ENCODE measurements around the gene CYP2W1. TPM values are rescaled to one million over a fixed set of nuclear protein-coding genes. Genes with fewer than 3 reads are reported as not detected.

Gene CYP2W1
- total RNA-seq, 2 donors from 2014 or later, result not detected

DNA sequence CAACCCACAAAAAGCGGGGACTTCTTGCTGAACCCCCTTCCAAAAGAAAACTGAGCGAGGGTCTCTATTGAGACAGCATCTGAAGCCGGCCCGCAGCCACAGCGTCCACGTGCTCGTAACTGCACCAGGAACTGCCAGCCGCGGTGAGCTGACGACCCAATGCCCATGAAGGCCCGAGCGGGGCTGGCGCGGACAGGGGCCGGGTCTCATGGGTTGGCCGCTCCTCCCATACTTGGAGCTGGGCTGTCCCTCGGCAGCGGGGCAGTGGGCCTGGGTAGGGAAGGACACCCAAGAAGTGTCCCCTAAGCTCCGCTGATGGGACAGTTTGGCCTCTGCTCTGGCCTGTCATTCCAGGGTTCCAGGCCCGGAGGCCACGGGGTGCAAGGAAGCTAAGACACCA is 22.3 kb downstream of the CYP2W1 start:
- no peak for DNase-seq (ENCODE audit: low spot score)
- intact Hi-C loops (cut with DNase I), result no loop called here

DNA sequence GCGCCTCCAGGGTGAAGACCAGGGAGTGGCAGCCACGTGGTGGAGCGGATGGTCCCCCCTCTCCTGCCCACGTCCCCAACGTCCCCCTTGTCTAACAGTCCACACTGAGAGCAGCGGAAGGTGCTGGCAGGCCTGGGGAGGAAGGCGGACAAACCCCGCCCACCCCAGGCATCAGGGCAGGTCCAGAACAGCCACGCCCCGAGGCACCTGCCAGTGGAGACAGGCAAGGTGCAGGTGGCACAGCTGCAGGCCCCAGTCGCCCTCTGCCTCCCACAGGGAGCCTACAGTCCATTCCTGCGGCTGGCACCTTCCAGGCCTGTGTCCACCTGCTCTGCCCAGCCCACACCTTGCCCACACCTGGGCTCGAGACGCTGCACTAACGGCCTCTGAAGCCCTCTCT is 24.9 kb downstream of the CYP2W1 start:
- intact Hi-C loops (cut with DNase I), result no loop called here
- DNase-seq (ENCODE audit: low spot score), result no peak

DNA sequence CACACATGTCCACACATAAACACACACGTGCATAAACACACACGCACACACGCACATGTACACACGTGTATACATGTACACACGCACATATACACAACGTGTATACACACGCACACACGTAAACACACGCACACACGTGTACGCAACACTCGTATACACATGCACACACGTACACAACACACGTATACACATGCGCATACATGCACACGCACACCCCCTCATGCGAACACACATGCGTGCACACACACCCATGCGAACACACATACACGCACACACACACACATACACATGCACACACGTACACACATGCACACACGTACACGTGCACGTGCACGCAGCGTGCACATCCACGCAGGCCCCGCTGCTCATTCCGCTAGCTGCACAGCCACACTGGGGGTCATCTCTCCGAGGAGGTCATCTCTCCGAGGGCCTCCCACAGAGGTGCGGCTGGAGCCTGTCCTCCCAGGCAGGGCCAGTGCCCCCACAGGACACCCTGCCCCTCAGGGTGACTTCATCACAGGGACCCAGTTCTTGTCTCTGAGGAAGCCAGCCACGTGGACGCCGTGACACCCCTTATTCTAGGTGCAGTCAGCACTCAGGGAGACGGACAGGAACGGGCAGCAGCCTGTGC is 25.9 kb downstream of the CYP2W1 start:
- no peak for DNase-seq (ENCODE audit: low spot score)
- intact Hi-C loops (cut with DNase I), result no loop called here

DNA sequence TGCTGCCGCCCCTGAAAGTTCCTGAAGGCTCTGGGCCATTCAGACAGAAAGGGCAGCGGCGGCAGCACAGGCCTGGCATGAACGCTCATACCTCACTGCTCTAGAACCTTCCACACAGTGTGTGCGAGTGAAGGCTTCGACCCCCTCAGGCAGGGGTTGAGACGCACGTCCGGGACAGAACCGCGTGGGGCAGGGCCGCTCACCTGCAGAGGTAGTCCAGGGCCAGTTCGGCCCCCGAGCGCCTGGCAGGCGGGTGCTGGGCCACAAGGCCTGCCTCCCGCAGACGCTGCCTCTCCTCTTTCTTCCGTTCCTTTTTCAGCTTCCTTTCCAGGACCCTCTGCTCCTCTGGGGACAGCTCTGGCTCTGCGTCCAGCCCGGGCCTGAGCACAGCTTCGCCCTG is 26.8 kb downstream of the CYP2W1 start:
- no peak for DNase-seq (ENCODE audit: low spot score)
- intact Hi-C loops (cut with DNase I), result no loop called here

DNA sequence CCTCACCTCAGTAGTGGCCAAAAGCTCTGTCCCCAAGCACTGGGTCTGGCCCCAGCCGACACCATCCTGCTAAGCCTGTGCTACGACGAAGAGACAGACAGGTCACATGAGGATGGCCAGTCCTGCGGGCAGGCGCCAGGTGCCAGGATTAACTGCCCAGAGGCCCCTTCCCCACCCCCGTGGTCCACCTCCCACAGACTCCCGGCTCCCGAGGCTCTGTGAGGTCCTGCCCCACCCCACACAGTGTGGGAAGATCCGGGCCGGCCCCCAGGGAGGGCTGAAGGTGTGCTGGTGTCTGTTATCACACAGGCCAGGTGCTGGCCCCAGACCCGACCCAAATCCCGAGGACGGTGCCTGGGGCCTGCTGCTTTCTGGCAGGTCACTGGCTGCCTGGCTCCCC is 27.2 kb downstream of the CYP2W1 start:
- no peak for DNase-seq (ENCODE audit: low spot score)
- intact Hi-C loops (cut with DNase I), result no loop called here

DNA sequence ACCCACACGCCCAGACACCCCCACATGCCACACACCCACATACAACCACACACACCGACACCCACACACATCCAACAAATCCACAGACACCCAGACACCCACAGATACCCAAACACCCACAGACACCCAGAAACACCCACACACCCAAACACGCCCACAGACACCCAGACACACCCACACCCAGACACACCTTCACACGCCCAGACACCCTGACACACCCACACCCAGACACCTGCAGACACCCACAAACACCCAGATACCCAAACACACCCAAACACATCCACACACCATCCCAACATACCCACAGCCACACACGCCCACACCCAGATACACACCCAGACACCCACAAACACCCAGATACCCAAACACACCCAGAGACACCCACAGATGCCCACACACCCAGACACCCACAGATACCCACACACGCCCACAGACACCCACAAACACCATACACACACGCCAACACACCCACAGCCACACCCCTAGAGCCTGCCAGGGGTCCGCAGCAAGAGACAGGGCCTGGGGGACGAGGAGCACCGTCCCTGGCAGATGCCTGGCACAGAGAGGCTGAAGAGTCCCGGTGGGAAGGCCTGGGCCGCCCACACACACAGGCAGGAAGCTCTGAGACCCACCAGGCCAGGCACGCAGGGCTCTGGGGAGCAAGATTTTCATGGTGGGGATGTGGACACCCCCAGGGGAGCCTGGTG is 28.5 kb downstream of the CYP2W1 start:
- DNase-seq (ENCODE audit: low spot score), result no peak
- intact Hi-C loops (cut with DNase I), result no loop called here

DNA sequence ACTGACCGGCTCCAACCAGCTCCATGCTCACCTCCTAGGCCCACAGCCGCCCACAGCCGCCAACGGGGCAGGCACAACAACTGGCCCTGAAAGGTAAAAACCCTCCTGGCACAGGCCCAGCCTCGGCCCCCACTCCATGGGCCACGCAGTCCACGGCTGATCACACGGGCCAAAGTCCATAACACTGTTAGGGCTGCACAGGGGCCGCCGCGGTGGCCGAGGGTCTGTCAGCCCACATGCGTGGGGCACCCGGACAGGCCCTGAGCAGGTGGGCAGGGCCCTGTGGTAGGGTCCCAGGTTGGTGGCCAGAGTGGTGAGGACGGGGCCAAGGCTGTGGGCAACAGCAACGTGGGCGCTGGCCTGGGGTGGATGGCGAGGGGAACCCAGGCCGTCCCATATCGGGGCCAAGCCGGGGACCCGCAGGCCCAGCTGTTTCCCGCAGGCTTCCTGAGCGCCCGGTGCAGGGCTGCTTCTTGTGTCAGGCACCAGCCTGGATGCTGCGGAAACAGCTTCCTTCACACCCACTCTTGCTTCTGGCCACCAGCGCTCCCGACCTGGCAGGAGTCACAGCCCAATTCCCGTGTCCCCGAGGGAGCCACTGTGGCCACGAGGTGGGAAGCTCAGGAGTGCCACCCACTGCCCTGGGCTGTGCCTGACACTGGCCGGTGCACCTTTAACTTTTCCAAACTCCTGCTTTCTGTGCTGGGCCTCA is 29.2 kb downstream of the CYP2W1 start:
- intact Hi-C loops (cut with DNase I), result no loop called here

DNA sequence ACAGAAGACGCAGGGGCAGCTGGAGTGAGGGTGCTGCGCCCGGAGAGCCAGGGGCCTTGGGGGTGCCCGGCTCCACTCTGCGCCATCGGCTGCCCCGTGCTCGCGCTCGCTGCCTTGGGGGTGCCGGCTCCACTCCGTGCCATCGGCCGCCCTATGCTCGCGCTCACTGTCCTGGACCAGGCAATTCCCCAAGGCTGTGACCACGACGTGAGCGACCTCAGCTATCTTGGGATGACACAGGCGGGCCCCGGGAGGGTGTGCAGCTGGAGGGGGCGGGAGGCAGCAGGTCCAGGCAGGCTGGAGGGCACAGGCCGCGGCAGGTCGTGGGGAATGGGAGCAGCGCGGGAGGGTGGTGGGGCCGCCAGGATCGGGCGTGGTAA is 29.7 kb downstream of the CYP2W1 start:
- intact Hi-C loops (cut with DNase I), result no loop called here

More for the DNA sequence above, 29.2 kb downstream of the CYP2W1 start:
- no peak for DNase-seq (ENCODE audit: low spot score)

DNA sequence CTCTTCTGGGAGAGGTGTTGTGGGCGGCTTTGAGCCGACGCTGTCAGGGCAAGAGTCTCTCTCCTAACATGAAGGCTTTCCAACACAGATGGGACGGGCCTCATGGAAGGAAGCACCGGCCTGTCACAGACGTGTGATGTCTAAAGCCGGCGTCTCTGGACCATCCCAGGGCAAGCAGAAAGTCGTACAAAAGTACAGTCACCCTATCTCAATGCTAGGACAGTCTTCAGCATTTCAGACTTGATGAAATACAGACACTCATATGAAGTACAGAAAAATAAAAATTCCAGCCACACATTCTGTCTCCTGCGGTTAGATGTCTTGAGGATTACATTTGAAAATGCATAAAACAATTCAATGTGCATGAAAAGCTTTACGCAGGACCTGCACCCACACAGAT is 30.6 kb downstream of the CYP2W1 start:
- intact Hi-C loops (cut with DNase I), result no loop called here

More for the DNA sequence above, 29.7 kb downstream of the CYP2W1 start:
- no peak for DNase-seq (ENCODE audit: low spot score)

DNA sequence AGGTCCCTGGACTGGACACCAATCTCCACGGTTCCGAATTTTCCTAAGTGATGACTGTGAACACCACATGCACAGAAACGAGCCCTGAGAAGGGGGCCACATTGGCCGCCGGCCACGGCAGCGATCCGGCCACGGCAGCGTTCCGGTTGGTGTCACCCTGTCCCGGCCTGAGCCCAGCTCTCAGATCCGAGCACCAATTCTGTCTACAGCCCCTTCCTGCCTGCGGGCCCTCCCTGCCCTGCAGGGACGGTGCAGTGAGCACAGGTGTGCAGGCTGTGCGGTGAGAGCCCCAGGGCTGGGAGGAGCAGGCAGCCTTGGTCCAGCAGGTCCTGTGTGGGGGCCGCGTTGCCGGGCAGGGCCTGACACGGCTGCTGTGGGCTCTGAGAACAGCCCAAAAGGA is 31.7 kb downstream of the CYP2W1 start:
- intact Hi-C loops (cut with DNase I), result no loop called here
- no peak for DNase-seq (ENCODE audit: low spot score)

More for the DNA sequence above, 30.6 kb downstream of the CYP2W1 start:
- DNase-seq (ENCODE audit: low spot score), result no peak

DNA sequence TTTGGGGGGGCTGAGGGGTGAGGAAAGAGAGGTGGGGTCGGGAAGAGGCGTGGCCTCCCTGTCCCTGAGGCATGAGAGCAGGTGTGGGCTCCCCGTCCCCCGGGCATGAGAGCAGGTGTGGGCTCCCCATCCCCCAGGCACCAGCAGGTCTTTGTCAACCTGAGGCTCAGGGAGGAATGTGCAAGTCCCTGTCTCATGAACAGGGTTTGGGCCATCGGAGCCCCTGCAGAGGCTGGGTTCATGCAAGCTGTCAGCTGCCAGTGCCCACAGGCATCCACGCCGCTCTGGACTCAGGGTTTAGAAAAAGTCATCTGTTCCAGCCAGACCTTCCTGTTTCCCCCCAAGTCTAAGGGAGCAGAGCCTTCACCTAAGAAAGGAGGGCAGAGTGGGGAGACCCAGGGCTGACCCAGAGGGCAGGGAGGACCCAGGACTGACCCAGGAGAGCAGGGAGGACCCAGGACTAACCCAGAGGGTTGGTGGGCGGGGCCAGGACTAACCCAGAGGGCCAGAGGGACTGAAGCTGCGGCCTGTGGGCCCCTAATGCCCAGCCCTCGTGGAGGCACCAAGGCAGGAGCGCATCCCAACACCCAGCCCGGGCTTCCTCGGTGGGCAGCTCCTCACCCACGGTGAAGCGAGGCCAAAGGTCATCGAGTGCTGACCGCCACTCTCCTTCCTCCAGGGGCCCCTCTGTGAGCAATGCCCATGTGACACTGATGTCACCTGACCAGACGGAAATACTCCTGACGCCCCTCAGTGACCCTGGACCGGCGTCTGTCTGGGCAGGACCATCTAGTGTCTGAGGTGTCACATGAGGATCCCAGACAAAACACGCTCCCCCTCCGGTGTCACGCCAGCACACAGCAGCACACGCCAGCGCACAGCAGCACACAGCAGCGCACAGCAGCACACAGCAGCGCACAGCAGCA is 32.5 kb downstream of the CYP2W1 start:
- no peak for DNase-seq (ENCODE audit: low spot score)
- intact Hi-C loops (cut with DNase I), result no loop called here

DNA sequence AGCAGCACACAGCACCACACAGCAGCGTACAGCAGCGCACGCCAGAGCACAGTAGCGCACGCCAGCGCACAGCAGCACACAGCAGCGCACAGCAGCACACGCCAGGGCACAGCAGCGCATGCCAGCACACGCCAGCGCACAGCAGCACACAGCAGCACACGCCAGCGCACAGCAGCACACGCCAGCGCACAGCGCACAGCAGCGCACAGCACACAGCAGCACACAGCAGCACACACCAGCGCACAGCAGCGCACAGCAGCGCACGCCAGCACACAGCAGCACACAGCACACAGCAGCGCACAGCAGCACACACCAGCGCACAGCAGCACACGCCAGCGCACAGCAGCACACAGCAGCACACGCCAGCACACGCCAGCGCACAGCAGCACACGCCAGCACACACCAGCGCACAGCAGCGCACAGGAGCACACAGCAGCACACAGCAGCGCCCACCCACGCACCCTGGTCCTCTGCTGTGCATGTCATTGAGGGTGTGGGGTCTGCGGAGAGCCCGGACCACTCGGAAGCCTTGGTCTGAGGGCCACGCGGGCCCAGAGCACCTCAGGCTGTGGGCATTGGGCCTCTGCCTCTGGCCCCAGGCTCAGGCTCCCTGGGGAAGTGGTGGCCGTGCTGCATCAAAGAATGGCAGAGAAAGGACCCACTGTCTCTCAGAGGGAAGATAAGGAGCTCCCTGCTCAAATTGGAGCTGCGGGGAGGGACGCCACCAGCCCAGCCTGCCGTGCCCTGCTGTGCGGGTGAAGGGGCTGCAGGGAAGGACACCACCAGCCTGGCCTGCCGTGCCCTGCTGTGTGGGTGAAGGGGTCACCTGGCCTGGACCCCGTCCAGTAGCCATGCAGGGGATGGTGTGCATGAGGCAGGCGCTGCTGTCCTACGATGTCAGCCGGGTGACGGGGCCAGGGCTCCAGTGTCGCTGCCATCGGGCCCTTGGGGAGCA is 33.9 kb downstream of the CYP2W1 start:
- no peak for DNase-seq (ENCODE audit: low spot score)
- intact Hi-C loops (cut with DNase I), result no loop called here

DNA sequence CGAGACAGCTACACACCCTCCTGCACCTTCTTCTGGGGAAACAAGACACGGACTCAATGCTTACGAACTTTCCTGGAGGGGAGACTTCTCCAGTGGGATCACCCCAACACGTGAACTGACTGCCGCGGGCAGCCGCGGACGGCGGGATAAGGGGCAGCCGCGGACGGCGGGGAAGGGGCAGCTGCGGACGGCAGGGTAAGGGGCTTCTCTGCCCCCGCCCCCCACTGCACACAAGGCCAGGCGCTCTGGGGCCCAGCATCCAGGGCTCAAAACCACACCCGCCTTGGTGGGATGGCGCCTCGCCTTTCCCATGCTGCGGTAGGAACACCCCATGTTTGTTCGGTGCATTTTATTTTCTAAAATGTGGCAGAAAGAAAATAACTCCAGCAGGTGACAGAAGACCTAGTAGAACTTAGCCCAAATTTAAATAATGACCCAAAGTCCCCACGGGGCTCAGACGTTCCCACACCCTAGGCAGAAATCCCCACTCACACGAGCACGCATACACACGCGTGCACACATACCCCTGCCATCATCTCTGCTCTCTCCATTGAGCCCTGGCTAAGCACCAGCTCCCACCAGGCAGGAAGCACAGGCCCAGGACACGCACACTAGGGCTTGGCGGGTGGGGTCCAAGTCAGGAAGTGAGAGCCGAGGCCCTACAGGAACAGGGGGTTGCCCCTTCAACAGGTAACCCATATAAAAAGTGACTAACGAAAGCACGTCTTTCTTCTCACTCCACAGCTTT is 34.8 kb downstream of the CYP2W1 start:
- DNase-seq (ENCODE audit: low spot score), result no peak
- intact Hi-C loops (cut with DNase I), result no loop called here

DNA sequence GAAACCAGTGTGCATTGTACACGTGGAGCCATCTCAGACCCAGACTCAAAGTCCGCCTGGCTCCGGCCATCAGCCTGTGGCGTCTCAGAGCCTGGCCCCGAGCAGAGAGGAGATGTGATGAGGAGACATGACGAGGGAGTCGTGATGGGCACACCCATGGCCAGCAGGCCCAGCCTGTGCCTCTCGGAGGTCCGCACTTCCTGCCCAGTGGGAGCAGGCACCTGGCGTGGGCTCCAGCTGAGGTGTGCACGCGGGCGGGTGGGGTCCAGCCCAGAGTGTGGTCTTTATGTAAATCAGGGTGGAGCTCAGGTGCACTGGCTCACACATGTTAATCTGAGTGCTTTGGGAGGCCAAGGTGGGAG is 35.3 kb downstream of the CYP2W1 start:
- intact Hi-C loops (cut with DNase I), result no loop called here
- no peak for DNase-seq (ENCODE audit: low spot score)

DNA sequence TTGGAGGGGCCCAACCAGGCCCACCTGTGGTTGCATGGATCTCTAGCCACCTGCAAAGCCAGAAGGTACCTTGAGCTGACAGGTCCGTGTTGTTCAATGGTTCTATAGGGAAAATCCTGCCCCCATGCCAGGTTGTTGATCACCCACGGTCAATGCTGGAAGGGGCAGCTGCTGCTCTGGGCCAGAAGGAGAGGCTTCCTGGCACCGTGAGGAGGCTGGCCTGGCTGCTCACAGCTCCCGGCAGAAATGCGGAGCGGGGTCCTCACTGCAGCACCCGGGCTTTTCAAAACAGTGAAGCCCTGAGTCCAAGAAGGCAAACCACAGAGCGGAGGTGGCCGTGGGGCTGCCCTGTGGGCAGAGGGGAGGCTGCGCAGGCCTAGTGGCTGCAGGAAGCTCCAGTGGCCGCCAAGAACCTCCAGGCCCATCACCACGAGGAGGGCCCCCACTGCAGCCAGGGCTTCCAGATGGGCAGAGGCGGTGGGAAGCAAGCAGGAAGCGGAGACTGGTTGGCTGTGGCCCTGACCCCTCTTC is 36.3 kb downstream of the CYP2W1 start:
- no peak for DNase-seq (ENCODE audit: low spot score)
- intact Hi-C loops (cut with DNase I), result no loop called here

DNA sequence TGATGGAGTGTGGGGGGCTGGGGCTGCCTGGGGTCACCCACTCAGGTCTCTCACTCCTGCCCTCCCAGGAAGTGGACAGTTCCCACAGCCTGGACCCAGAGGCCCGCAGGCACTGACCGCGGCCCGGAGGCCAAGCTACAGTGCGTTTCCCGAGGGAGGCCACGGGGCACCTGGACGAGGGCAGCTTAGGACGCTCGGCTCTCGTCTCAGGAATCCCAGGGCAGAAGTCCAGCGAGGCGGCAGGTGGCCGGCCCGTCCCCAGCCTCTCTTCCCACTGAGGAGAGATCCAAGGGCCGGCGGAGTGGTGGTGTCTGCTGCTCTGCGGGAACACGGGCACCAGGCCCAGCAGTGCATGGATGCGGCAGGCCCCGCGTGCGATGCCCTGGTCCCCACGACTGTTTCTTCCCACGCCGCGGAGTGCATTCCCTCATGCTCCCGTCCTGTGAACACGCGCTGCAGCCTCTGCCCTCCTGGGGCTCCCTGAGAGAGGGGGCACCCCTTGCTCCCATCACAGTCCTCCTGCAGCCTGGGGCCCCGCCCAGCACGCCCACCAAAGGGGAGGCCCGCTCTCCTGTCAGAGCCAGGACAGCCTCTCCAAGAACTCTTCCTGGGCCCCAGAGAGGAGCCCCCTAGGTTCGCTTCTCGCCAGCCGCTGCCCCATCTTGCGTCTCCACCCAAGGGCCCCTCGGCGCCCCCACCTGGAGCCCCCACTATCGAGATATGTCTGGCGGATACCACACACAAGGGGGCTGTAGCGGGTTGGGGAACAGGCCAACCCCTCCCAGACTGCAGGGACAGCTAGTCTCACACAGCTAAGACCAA is 37.0 kb downstream of the CYP2W1 start:
- intact Hi-C loops (cut with DNase I), result no loop called here
- DNase-seq (ENCODE audit: low spot score), result no peak

DNA sequence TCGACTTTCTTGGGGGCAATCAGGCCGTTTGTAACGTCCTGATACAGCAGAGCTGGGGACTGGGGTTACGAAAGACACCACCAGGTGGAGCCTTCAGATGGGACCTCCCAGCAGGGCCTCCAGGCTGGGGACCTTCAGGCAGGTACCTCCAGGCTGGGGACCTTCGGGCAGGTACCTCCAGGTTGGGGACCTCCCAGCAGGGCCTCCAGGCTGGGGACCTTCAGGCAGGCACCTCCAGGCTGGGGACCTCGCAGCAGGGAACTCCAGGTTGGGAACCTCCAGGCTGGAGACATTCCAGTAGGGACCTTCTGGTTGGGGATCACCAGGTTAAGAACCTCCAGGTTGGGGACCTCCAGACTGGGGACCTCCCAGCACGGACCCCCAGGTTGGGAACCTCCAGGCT is 37.9 kb downstream of the CYP2W1 start:
- DNase-seq (ENCODE audit: low spot score), result no peak
- intact Hi-C loops (cut with DNase I), result no loop called here

All from posterior vena cava (tissue), 2 donors.